ENCODE data around the gene SRI.
"Not testable (repeated sequence)": the region's sequence is repeated elsewhere in the genome, so short reads cannot be mapped to it uniquely, and the experiment has no call there.

Gene SRI

GRCh38 chr7:88176190-88176589 lies 43.6 kb downstream of the SRI start:
- no peak for TF ChIP-seq CTCF (IDR thresholded peaks at IDR 0.05; ENCODE audit: control extremely low read depth, extremely low read depth, low read depth, missing control alignments)
- ChIA-PET POLR2A (no interaction called here), CTCF (interaction anchor here (1.4 kb wide), 1 partner anchor 10 kb away, joined by 4 read pairs; no protein-coding TSS in a partner anchor)
- DNase-seq (ENCODE audit: extremely low spot score): no peak

GRCh38 chr7:88172842-88173241 lies 47.0 kb downstream of the SRI start:
- no peak for TF ChIP-seq CTCF (IDR thresholded peaks at IDR 0.05; ENCODE audit: control extremely low read depth, extremely low read depth, low read depth, missing control alignments)
- ChIA-PET CTCF (no interaction called here), POLR2A (no interaction called here)
- no peak for DNase-seq (ENCODE audit: extremely low spot score)

- ChIA-PET POLR2A (interaction anchor here (0.6 kb wide), 1 partner anchor 51 kb away, joined by 4 read pairs; no protein-coding TSS in a partner anchor), CTCF (interaction anchor here (0.7 to 2.7 kb wide), 20 partner anchors 8 to 664 kb away, joined by 3 to 16 read pairs (median 4); no protein-coding TSS in a partner anchor)
- TF ChIP-seq CTCF (IDR thresholded peaks at IDR 0.05; ENCODE audit: control extremely low read depth, extremely low read depth, low read depth, missing control alignments): peak; percentile 50
- peak; percentile 7 for DNase-seq (ENCODE audit: extremely low spot score)
Measured at GRCh38 chr7:88169717-88170320, 50.0 kb downstream of the SRI start.

- ChIA-PET CTCF (interaction anchor here (1.2 to 2.7 kb wide), 3 partner anchors 9 to 40 kb away, joined by 4 to 7 read pairs (median 6); no protein-coding TSS in a partner anchor), POLR2A (no interaction called here)
- DNase-seq (ENCODE audit: extremely low spot score): no peak
- TF ChIP-seq CTCF (IDR thresholded peaks at IDR 0.05; ENCODE audit: control extremely low read depth, extremely low read depth, low read depth, missing control alignments): no peak
Measured at GRCh38 chr7:88167721-88168120, 52.1 kb downstream of the SRI start.

- ChIA-PET CTCF (interaction anchor here (0.9 to 1.6 kb wide), 3 partner anchors 9 to 20 kb away, joined by 4 to 6 read pairs (median 4); no protein-coding TSS in a partner anchor), POLR2A (no interaction called here)
- TF ChIP-seq CTCF (IDR thresholded peaks at IDR 0.05; ENCODE audit: control extremely low read depth, extremely low read depth, low read depth, missing control alignments): no peak
- DNase-seq (ENCODE audit: extremely low spot score): no peak
Measured at GRCh38 chr7:88167223-88167622, 52.6 kb downstream of the SRI start.

- ChIA-PET POLR2A (no interaction called here), CTCF (interaction anchor here (1.4 kb wide), 1 partner anchor 13 kb away, joined by 4 read pairs; no protein-coding TSS in a partner anchor)
- no peak for TF ChIP-seq CTCF (IDR thresholded peaks at IDR 0.05; ENCODE audit: control extremely low read depth, extremely low read depth, low read depth, missing control alignments)
- no peak for DNase-seq (ENCODE audit: extremely low spot score)
Measured at GRCh38 chr7:88165697-88166096, 54.1 kb downstream of the SRI start.

- CTCF ChIA-PET: interaction anchor here (3.1 kb wide), 1 partner anchor 10 kb away, joined by 16 read pairs; no protein-coding TSS in a partner anchor
- POLR2A ChIA-PET; DNase-seq (ENCODE audit: extremely low spot score): not testable (repeated sequence)
Measured at GRCh38 chr7:88159741-88160140, 60.1 kb downstream of the SRI start.

All from GM10248 (cell line).